Measurements from ENCODE around the gene BASP1.

DNA sequence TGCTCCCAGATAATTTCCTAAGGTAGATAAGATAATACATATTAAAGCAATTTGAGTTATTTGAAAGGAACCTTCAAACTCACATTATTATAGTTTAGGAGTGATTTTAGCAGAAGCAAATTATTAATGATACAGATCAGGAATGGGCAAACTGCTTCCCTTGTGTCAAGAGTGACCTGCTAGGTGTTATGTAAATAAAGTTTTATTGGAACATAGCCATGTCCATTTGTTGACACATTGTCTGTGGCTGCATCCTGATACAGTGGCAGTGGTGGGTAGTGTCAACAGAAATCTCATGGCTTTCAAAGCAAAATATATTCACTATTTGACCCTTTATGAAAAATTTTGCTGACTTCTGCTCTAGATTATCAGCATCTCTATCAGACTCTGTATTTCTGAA lies 11.4 kb upstream of the BASP1 start:
- TF ChIP-seq, protein P1, sequence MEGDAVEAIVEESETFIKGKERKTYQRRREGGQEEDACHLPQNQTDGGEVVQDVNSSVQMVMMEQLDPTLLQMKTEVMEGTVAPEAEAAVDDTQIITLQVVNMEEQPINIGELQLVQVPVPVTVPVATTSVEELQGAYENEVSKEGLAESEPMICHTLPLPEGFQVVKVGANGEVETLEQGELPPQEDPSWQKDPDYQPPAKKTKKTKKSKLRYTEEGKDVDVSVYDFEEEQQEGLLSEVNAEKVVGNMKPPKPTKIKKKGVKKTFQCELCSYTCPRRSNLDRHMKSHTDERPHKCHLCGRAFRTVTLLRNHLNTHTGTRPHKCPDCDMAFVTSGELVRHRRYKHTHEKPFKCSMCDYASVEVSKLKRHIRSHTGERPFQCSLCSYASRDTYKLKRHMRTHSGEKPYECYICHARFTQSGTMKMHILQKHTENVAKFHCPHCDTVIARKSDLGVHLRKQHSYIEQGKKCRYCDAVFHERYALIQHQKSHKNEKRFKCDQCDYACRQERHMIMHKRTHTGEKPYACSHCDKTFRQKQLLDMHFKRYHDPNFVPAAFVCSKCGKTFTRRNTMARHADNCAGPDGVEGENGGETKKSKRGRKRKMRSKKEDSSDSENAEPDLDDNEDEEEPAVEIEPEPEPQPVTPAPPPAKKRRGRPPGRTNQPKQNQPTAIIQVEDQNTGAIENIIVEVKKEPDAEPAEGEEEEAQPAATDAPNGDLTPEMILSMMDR (IDR thresholded peaks at IDR 0.05): no peak
- TF ChIP-seq POLR2A (IDR thresholded peaks at IDR 0.05): no peak
